Gastroesophageal sphincter (tissue), 3 donors: Measurements from ENCODE around the gene FADS3.
A peak's percentile ranks its signal among the peaks of the same experiment; 100 is the strongest.

Experiments used
- EP300 ChIP-seq: sonication (generic); formaldehyde crosslinking; IDR thresholded peaks from one replicate; pipeline ENCODE4 v1.6.1; 2017; ENCODE audit warnings: antibody characterized with exemption, mild to moderate bottlenecking
- POLR2A ChIP-seq, 2 donors: fragments of 450-650 bp; IDR thresholded peaks; one replicate each; pipeline ENCODE4 v1.6.1; 2017; ENCODE audit warnings: antibody characterized with exemption in 2 of 2, mild to moderate bottlenecking in 2 of 2, moderate library complexity in 1 of 2
- TF ChIP-seq, protein P1 (sequence below), 4 experiments: fragments of 200-600 bp in 2 of 4; fragments of 450-650 bp in 2 of 4; sonication (generic) in 1 of 4; IDR thresholded peaks; one replicate each; pipeline ENCODE4 v1.5.1; 2017 to 2019; ENCODE audit warnings: antibody characterized with exemption in 4 of 4, mild to moderate bottlenecking in 2 of 4, moderate library complexity in 2 of 4

DNA sequence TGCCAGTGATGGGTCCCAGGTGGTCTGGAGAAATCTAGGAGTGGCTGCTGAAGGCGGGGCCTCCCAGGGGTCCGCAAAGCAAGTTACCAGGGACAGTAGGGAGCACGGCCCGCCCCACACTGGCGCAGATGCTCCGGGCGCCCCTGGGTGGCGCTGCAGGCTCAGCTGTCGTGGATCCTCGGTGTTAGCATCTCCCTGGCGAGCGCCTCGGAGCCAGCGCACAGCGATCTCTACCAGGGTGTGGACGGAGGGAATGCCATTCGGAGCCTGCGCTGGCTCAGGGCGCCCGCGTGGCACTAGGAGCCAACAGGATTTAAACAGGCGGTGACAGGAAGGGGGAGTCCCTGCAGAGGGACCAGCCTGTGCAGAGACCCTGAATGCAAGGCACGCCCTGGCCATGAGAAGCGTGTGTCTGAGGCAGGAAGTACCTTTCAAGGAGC, 20.2 kb downstream of the FADS3 start:
- TF ChIP-seq, protein P1, sequence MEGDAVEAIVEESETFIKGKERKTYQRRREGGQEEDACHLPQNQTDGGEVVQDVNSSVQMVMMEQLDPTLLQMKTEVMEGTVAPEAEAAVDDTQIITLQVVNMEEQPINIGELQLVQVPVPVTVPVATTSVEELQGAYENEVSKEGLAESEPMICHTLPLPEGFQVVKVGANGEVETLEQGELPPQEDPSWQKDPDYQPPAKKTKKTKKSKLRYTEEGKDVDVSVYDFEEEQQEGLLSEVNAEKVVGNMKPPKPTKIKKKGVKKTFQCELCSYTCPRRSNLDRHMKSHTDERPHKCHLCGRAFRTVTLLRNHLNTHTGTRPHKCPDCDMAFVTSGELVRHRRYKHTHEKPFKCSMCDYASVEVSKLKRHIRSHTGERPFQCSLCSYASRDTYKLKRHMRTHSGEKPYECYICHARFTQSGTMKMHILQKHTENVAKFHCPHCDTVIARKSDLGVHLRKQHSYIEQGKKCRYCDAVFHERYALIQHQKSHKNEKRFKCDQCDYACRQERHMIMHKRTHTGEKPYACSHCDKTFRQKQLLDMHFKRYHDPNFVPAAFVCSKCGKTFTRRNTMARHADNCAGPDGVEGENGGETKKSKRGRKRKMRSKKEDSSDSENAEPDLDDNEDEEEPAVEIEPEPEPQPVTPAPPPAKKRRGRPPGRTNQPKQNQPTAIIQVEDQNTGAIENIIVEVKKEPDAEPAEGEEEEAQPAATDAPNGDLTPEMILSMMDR (IDR thresholded peaks at IDR 0.05), result peak in 3 of 4 experiments; percentile 92 to 96 (median 95)
- TF ChIP-seq POLR2A (IDR thresholded peaks at IDR 0.05) (no peak), EP300 (no peak)
